CD4-positive, alpha-beta T cell treated with Interleukin-4 for 1 hour (primary cell): ENCODE measurements around the gene HABP4.

ENCODE experiments used
- DNase-seq, 2 donors: peaks; one replicate each; pipeline ENCODE4 v3.0.0-alpha.2; 2020 to 2022

HABP4 gene

GRCh38 chr9:96478829-96479371, 28.9 kb downstream of the HABP4 start:
- no peak for DNase-seq

GRCh38 chr9:96480736-96481135, 30.8 kb downstream of the HABP4 start:
- DNase-seq = no peak

- no peak for DNase-seq
These were observed 32.5 kb downstream of the HABP4 start for GRCh38 chr9:96482476-96482875.

GRCh38 chr9:96483197-96483596, 33.2 kb downstream of the HABP4 start:
- no peak for DNase-seq

- DNase-seq = no peak
These were observed 33.9 kb downstream of the HABP4 start for GRCh38 chr9:96483733-96484390.

- no peak for DNase-seq
These were observed 34.6 kb downstream of the HABP4 start for GRCh38 chr9:96484521-96484931.

- no peak for DNase-seq
These were observed 35.3 kb downstream of the HABP4 start for GRCh38 chr9:96485280-96485679.

- DNase-seq = no peak
These were observed 36.5 kb downstream of the HABP4 start for GRCh38 chr9:96486386-96487028.

- DNase-seq = no peak
These were observed 37.0 kb downstream of the HABP4 start for GRCh38 chr9:96487029-96487396.

GRCh38 chr9:96487949-96488348, 38.0 kb downstream of the HABP4 start:
- no peak for DNase-seq

GRCh38 chr9:96489482-96489979, 39.6 kb downstream of the HABP4 start:
- DNase-seq = no peak

- no peak for DNase-seq
These were observed 40.6 kb downstream of the HABP4 start for GRCh38 chr9:96490534-96491078.

GRCh38 chr9:96491079-96491879, 41.3 kb downstream of the HABP4 start:
- no peak for DNase-seq

GRCh38 chr9:96491880-96492525, 42.0 kb downstream of the HABP4 start:
- no peak for DNase-seq

- DNase-seq = no peak
These were observed 43.1 kb downstream of the HABP4 start for GRCh38 chr9:96492993-96493531.

- DNase-seq = no peak
These were observed 43.8 kb downstream of the HABP4 start for GRCh38 chr9:96493757-96494156.

- DNase-seq = no peak
These were observed 44.3 kb downstream of the HABP4 start for GRCh38 chr9:96494215-96494800.

GRCh38 chr9:96495341-96495740, 45.4 kb downstream of the HABP4 start:
- no peak for DNase-seq

- DNase-seq = no peak
These were observed 46.6 kb downstream of the HABP4 start for GRCh38 chr9:96496368-96497116.

- DNase-seq = no peak
These were observed 47.1 kb downstream of the HABP4 start for GRCh38 chr9:96497117-96497399.

GRCh38 chr9:96498796-96499195, 48.8 kb downstream of the HABP4 start:
- no peak for DNase-seq

- no peak for DNase-seq
These were observed 49.3 kb downstream of the HABP4 start for GRCh38 chr9:96499257-96499656.
